C4-2B (cell line): Measurements from ENCODE around the gene ALPI.
"Not testable (repeated sequence)": the region's sequence is repeated elsewhere in the genome, so short reads cannot be mapped to it uniquely, and the experiment has no call there.

Experiments used
- H3K27ac ChIP-seq: fragments of 450-650 bp; 2 replicates; pipeline ENCODE4 v1.5.1; 2017
- CTCF ChIP-seq: fragments of 450-650 bp; conservative IDR thresholded peaks from 2 replicates; pipeline ENCODE4 v1.5.1; 2017; ENCODE audit warnings: mild to moderate bottlenecking
- ZFX ChIP-seq: fragments of 450-650 bp; IDR thresholded peaks from 2 replicates; pipeline ENCODE4 v1.6.1; 2017

The ALPI gene

GRCh38 chr2:232419245-232420072 is 36.5 kb upstream of the ALPI start:
- no peak overlapping the region for H3K27ac ChIP-seq
- no peak for TF ChIP-seq CTCF

GRCh38 chr2:232420073-232420454 is 35.9 kb upstream of the ALPI start:
- H3K27ac ChIP-seq, result no peak overlapping the region
- TF ChIP-seq ZFX, result no peak
- no peak for TF ChIP-seq CTCF

GRCh38 chr2:232420463-232421188 is 35.3 kb upstream of the ALPI start:
- TF ChIP-seq CTCF, result no peak; the same call in none of the 2 replicates
- no peak for TF ChIP-seq ZFX
- H3K27ac ChIP-seq, result no peak overlapping the region; the same call in 1 of the 2 replicates

- TF ChIP-seq ZFX (no peak), CTCF (no peak)
- no peak overlapping the region; the same call in 1 of the 2 replicates for H3K27ac ChIP-seq
Measured at GRCh38 chr2:232421189-232421785, 34.7 kb upstream of the ALPI start.

- H3K27ac ChIP-seq, result no peak overlapping the region
- TF ChIP-seq CTCF (no peak), ZFX (no peak)
Measured at GRCh38 chr2:232422051-232422450, 33.9 kb upstream of the ALPI start.

GRCh38 chr2:232422996-232423395 is 33.0 kb upstream of the ALPI start:
- H3K27ac ChIP-seq, result not testable (repeated sequence)

GRCh38 chr2:232423407-232423806 is 32.5 kb upstream of the ALPI start:
- H3K27ac ChIP-seq, result not testable (repeated sequence)
